Suprapubic skin (tissue), 4 donors: ENCODE results near the gene TRMT61A. TPM values are rescaled to one million over a fixed set of nuclear protein-coding genes. Genes with fewer than 3 reads are reported as not detected.

Experiments
- DNase-seq, 2 donors: peaks; one replicate each; pipeline ENCODE4 v3.0.0-alpha.2; 2019; ENCODE audit warnings: low spot score in 2 of 2
- H3K27ac ChIP-seq: fragments of 200-600 bp; sonication (generic); one replicate; pipeline ENCODE4 v1.5.1; 2019
- H3K27me3 ChIP-seq: fragments of 200-600 bp; sonication (generic); one replicate; pipeline ENCODE4 v1.5.1; 2019
- H3K36me3 ChIP-seq: fragments of 200-600 bp; sonication (generic); one replicate; pipeline ENCODE4 v1.5.1; 2019
- H3K4me1 ChIP-seq: fragments of 200-600 bp; sonication (generic); one replicate; pipeline ENCODE4 v1.5.1; 2019
- H3K4me3 ChIP-seq: fragments of 200-600 bp; sonication (generic); one replicate; pipeline ENCODE4 v1.5.1; 2019; ENCODE audit warnings: mild to moderate bottlenecking
- H3K9me3 ChIP-seq: fragments of 200-600 bp; sonication (generic); one replicate; pipeline ENCODE4 v1.5.1; 2019
- CTCF ChIP-seq, 2 donors: fragments of 200-600 bp in 1 of 2; fragments of 450-650 bp in 1 of 2; sonication (generic) in 1 of 2; IDR thresholded peaks; one replicate each; pipeline ENCODE4 v1.5.1; 2016 to 2019; ENCODE audit warnings: antibody characterized with exemption in 2 of 2, mild to moderate bottlenecking in 1 of 2, moderate library complexity in 1 of 2
- EP300 ChIP-seq: sonication (generic); formaldehyde crosslinking; IDR thresholded peaks from one replicate; pipeline ENCODE4 v1.6.1; 2017; ENCODE audit warnings: antibody characterized with exemption
- POLR2A ChIP-seq, 2 donors: fragments of 450-650 bp; IDR thresholded peaks; one replicate each; pipeline ENCODE4 v1.6.1; 2017; ENCODE audit warnings: antibody characterized with exemption in 2 of 2, mild to moderate bottlenecking in 2 of 2, moderate library complexity in 2 of 2
- POLR2AphosphoS5 ChIP-seq, 3 donors: sonication (generic); formaldehyde crosslinking; IDR thresholded peaks; one replicate each; pipeline ENCODE4 v1.6.1; 2017; ENCODE audit warnings: antibody characterized with exemption in 3 of 3
- WGBS: methylation state at CpG from one replicate; pipeline ENCODE4 v1.1.5; 2018; 5-methylcytosine and 5-hydroxymethylcytosine counted together
- total RNA-seq, 4 donors: library from RNA; depleted of rRNA; stranded (reverse); fragments of >200 nt; gene quantifications; one replicate each; pipeline ENCODE4 v1.1.0, GENCODE V29; 2016

TRMT61A gene
- total RNA-seq, 4 donors from 2014 or later, result 15.9 to 21.9 (median 18.5) TPM

DNA sequence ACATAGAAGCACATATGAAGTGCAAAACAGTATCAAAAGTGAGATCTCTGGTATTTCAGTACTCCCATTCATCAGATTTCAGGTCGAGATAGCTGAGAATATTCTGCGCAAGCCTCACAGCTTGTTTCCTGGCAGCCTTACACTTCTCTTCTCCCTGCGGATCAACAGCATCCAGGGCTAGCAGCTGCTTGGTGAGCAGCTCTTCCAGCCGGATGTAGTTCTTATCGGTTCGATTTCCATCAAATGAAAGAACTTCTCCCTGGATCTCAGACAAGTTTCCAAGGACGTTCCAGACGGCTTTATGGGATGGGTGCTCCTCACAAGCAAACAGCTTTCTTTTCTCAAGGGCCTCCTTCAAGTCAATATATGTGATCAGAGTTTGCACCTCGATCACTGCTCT lies 30.8 kb downstream of the TRMT61A start:
- no peak overlapping the region for H3K27ac ChIP-seq
- no peaks in the 10 kb centered on the region for H3K27me3 ChIP-seq
- TF ChIP-seq POLR2AphosphoS5 (IDR thresholded peaks at IDR 0.05) (no peak), POLR2A (IDR thresholded peaks at IDR 0.05) (no peak)
- peaks cover 67% of the 10 kb centered on the region for H3K4me1 ChIP-seq
- no peak overlapping the region for H3K4me3 ChIP-seq
- H3K9me3 ChIP-seq, result no peaks in the 10 kb centered on the region
- peaks cover 14% of the 10 kb centered on the region for H3K36me3 ChIP-seq
- WGBS, result 64% methylated on average over 9 of the region's 9 CpGs
- DNase-seq, result no peak

DNA sequence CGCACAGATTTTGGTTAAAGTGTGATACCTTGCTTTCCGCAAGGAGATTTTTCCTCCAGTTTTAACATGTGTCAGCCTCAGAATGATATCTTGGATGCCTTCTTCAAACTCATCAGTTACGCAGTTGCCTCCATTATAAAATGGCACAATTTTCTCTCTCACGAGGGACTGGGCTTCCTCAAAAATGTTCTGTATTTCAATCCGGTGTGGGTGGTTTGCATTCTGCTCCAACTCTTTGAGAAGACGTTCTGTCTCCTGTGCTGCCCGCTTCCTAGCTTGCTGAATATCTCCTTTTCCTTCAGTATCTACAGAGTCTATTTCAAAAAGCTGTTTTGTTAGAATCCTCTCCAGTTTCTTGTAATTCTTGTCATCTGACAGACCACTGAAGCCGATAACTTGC lies 31.7 kb downstream of the TRMT61A start:
- H3K4me3 ChIP-seq, result peak overlapping the region; percentile 89
- H3K9me3 ChIP-seq, result no peaks in the 10 kb centered on the region
- peaks cover 68% of the 10 kb centered on the region for H3K4me1 ChIP-seq
- H3K27ac ChIP-seq, result no peak overlapping the region
- no peak for DNase-seq
- H3K27me3 ChIP-seq, result no peaks in the 10 kb centered on the region
- TF ChIP-seq POLR2A (IDR thresholded peaks at IDR 0.05) (no peak), EP300 (no peak), CTCF (IDR thresholded peaks at IDR 0.05) (no peak), POLR2AphosphoS5 (IDR thresholded peaks at IDR 0.05) (no peak)
- H3K36me3 ChIP-seq, result peaks cover 14% of the 10 kb centered on the region
- 67% methylated on average over 8 of the region's 8 CpGs for WGBS

GRCh38 chr14:103561381-103562178 lies 32.6 kb downstream of the TRMT61A start:
- TF ChIP-seq CTCF (IDR thresholded peaks at IDR 0.05) (no peak), POLR2AphosphoS5 (IDR thresholded peaks at IDR 0.05) (peak in 1 of 3 donors; percentile 30)
- Histone ChIP-seq H3K27me3 (no peaks in the 10 kb centered on the region), H3K4me3 (peak overlapping the region; percentile 89), H3K9me3 (no peaks in the 10 kb centered on the region), H3K36me3 (peaks cover 18% of the 10 kb centered on the region), H3K4me1 (peaks cover 73% of the 10 kb centered on the region), H3K27ac (peak overlapping the region; percentile 99)
- 5% methylated on average over 29 of the region's 36 CpGs for WGBS
- DNase-seq, result peak in 1 of 2 donors; percentile 78

GRCh38 chr14:103562179-103562428 lies 33.1 kb downstream of the TRMT61A start:
- peak overlapping the region; percentile 89 for H3K4me3 ChIP-seq
- peaks cover 18% of the 10 kb centered on the region for H3K36me3 ChIP-seq
- peak overlapping the region; percentile 99 for H3K27ac ChIP-seq
- no peaks in the 10 kb centered on the region for H3K27me3 ChIP-seq
- H3K4me1 ChIP-seq, result peaks cover 71% of the 10 kb centered on the region
- no peaks in the 10 kb centered on the region for H3K9me3 ChIP-seq
- whole genome bisulfite sequencing, result no CpG with 5 or more reads among the region's 25 CpGs
- TF ChIP-seq CTCF (IDR thresholded peaks at IDR 0.05) (no peak), POLR2A (IDR thresholded peaks at IDR 0.05) (no peak), POLR2AphosphoS5 (IDR thresholded peaks at IDR 0.05) (no peak), EP300 (no peak)
- DNase-seq, result peak in 1 of 2 donors; percentile 79

DNA sequence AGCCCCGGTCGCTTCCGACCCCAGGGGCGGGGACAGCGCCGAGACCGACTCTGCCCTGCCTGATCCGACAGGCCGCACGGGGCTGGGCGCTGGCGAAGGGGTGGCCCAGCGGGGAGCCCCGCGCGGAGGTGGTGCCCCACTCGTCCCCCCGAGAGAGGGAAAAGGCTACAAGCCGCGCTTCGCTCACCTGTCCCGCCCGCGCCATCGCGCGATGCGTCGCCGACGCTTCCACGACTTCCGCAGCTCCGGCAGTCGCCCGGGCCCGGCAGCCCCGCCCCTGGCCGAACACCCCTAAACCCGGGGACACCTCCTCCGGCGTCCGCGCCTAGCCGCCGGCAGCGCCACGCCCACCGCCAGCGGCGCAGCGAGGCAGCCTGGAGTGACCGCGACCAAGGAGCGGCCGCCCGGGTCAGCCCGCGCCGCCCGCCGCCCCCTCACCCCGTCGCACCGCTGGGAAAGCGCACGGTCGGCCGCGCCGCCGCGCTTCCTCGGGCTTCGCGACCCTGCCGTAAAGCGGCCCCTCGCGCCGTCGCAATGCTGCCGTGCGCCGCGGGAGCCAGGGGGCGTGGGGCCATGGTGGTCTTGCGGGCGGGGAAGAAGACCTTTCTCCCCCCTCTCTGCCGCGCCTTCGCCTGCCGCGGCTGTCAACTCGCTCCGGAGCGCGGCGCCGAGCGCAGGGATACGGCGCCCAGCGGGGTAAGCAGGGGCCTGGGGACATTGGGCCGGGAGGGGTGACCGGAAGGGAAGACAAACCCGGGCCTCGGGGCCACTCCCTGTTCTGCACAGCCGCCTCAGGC lies 33.6 kb downstream of the TRMT61A start, which contains the start of the genes BAG5 and COA8:
BAG5 (minus strand) TSS at position 229 of the 797 bp plus-strand sequence. CDS start 1,493 bp downstream, outside the sequence.
COA8 (plus strand) TSS at position 532 of the 797 bp plus-strand sequence; CDS start at position 574, 42 bp downstream.
- Histone ChIP-seq H3K27me3 (no peaks in the 10 kb centered on the region), H3K36me3 (peaks cover 18% of the 10 kb centered on the region), H3K4me1 (peaks cover 66% of the 10 kb centered on the region), H3K27ac (peak within 1 kb of the TSS; percentile 99), H3K4me3 (peak within 1 kb of the TSS; percentile 89), H3K9me3 (no peaks in the 10 kb centered on the region)
- TF ChIP-seq EP300, result no peak
- TF ChIP-seq POLR2A (IDR thresholded peaks at IDR 0.05), result peak in 1 of 2 donors; percentile 74
- peak; percentile 7 to 81 (median 74) for TF ChIP-seq POLR2AphosphoS5 (IDR thresholded peaks at IDR 0.05)
- no peak for TF ChIP-seq CTCF (IDR thresholded peaks at IDR 0.05)
- WGBS, result 0% methylated on average over 1 of the region's 109 CpGs
- DNase-seq, result peak in 1 of 2 donors; percentile 89
